HUES64 (cell line): Measurements from ENCODE around the gene PTPRH.

Source experiments
- H3K27ac ChIP-seq: 2 replicates; pipeline ENCODE4 v1.7.0; 2013; ENCODE audit warnings: low read depth, low read length, inconsistent platforms
- H3K27me3 ChIP-seq: 2 replicates; pipeline ENCODE4 v1.6.1; 2013; ENCODE audit warnings: mild to moderate bottlenecking, low read length; ENCODE audit not compliant: insufficient read depth
- H3K36me3 ChIP-seq: 2 replicates; pipeline ENCODE4 v1.6.1; 2013; ENCODE audit warnings: mild to moderate bottlenecking, low read length; ENCODE audit not compliant: insufficient read depth
- H3K4me1 ChIP-seq: 2 replicates; pipeline ENCODE4 v1.6.1; 2013; ENCODE audit warnings: mild to moderate bottlenecking, low read length, moderate library complexity; ENCODE audit not compliant: insufficient read depth
- H3K4me3 ChIP-seq: 2 replicates; pipeline ENCODE4 v1.5.1; 2013; ENCODE audit warnings: mild to moderate bottlenecking, low read length, moderate library complexity
- H3K9ac ChIP-seq: 2 replicates; pipeline ENCODE4 v1.6.1; 2013; ENCODE audit warnings: mild to moderate bottlenecking, low read depth, low read length
- H3K9me3 ChIP-seq: 2 replicates; pipeline ENCODE4 v1.6.1; 2013; ENCODE audit warnings: low read depth, low read length; ENCODE audit not compliant: insufficient read depth
- WGBS: fragments of 150-250, 120-280 bp; methylation state at CpG from one replicate; pipeline ENCODE4 v1.1.7; 2013; ENCODE audit warnings: missing lambda C conversion rate; 5-methylcytosine and 5-hydroxymethylcytosine counted together

Gene PTPRH

GRCh38 chr19:55244004-55244680, 34.8 kb upstream of the PTPRH start:
- no peaks in the 10 kb centered on the region for H3K27me3 ChIP-seq
- 95% methylated on average over 12 of the region's 12 CpGs for WGBS
- H3K4me3 ChIP-seq, result no peak overlapping the region
- H3K9me3 ChIP-seq, result no peaks in the 10 kb centered on the region
- no peak overlapping the region for H3K27ac ChIP-seq
- H3K4me1 ChIP-seq, result no peaks in the 10 kb centered on the region
- peaks cover 72% of the 10 kb centered on the region for H3K36me3 ChIP-seq
- H3K9ac ChIP-seq, result no peak overlapping the region

- Histone ChIP-seq H3K9me3 (no peaks in the 10 kb centered on the region), H3K4me3 (no peak overlapping the region), H3K27me3 (no peaks in the 10 kb centered on the region), H3K4me1 (no peaks in the 10 kb centered on the region), H3K36me3 (peaks cover 88% of the 10 kb centered on the region), H3K9ac (no peak overlapping the region), H3K27ac (no peak overlapping the region)
- WGBS, result 91% methylated on average over 7 of the region's 7 CpGs
Observed at GRCh38 chr19:55242517-55242916, 33.2 kb upstream of the PTPRH start.

- Histone ChIP-seq H3K9ac (no peak overlapping the region), H3K27me3 (no peaks in the 10 kb centered on the region), H3K4me3 (no peak overlapping the region), H3K36me3 (peaks cover 93% of the 10 kb centered on the region), H3K4me1 (no peaks in the 10 kb centered on the region), H3K27ac (no peak overlapping the region), H3K9me3 (no peaks in the 10 kb centered on the region)
- 96% methylated on average over 16 of the region's 16 CpGs for WGBS
Observed at GRCh38 chr19:55241935-55242464, 32.7 kb upstream of the PTPRH start.

GRCh38 chr19:55241143-55241934, 32.0 kb upstream of the PTPRH start:
- Histone ChIP-seq H3K9ac (no peak overlapping the region), H3K27me3 (no peaks in the 10 kb centered on the region), H3K9me3 (no peaks in the 10 kb centered on the region), H3K4me3 (no peak overlapping the region), H3K4me1 (no peaks in the 10 kb centered on the region), H3K27ac (no peak overlapping the region), H3K36me3 (peaks cover 94% of the 10 kb centered on the region)
- 96% methylated on average over 37 of the region's 37 CpGs for WGBS

GRCh38 chr19:55240713-55241020, 31.4 kb upstream of the PTPRH start:
- Histone ChIP-seq H3K4me3 (no peak overlapping the region), H3K9ac (no peak overlapping the region), H3K4me1 (no peaks in the 10 kb centered on the region), H3K36me3 (peaks cover 94% of the 10 kb centered on the region), H3K27ac (no peak overlapping the region), H3K9me3 (no peaks in the 10 kb centered on the region), H3K27me3 (no peaks in the 10 kb centered on the region)
- 93% methylated on average over 5 of the region's 6 CpGs for WGBS

- Histone ChIP-seq H3K27me3 (no peaks in the 10 kb centered on the region), H3K9me3 (no peaks in the 10 kb centered on the region), H3K4me3 (no peak overlapping the region), H3K27ac (no peak overlapping the region), H3K9ac (no peak overlapping the region), H3K36me3 (peaks cover 85% of the 10 kb centered on the region), H3K4me1 (no peaks in the 10 kb centered on the region)
- 96% methylated on average over 12 of the region's 12 CpGs for WGBS
Observed at GRCh38 chr19:55239004-55239403, 29.7 kb upstream of the PTPRH start.

GRCh38 chr19:55238030-55238429, 28.7 kb upstream of the PTPRH start:
- no peak overlapping the region for H3K4me3 ChIP-seq
- H3K9me3 ChIP-seq, result no peaks in the 10 kb centered on the region
- H3K4me1 ChIP-seq, result no peaks in the 10 kb centered on the region
- H3K9ac ChIP-seq, result no peak overlapping the region
- peaks cover 87% of the 10 kb centered on the region for H3K36me3 ChIP-seq
- no peak overlapping the region for H3K27ac ChIP-seq
- no peaks in the 10 kb centered on the region for H3K27me3 ChIP-seq
- WGBS, result 96% methylated on average over 8 of the region's 8 CpGs

GRCh38 chr19:55232986-55233385, 23.7 kb upstream of the PTPRH start:
- H3K4me3 ChIP-seq, result no peak overlapping the region
- H3K27me3 ChIP-seq, result no peaks in the 10 kb centered on the region
- H3K4me1 ChIP-seq, result no peaks in the 10 kb centered on the region
- H3K9ac ChIP-seq, result no peak overlapping the region
- no peaks in the 10 kb centered on the region for H3K9me3 ChIP-seq
- no peak overlapping the region for H3K27ac ChIP-seq
- peaks cover 76% of the 10 kb centered on the region for H3K36me3 ChIP-seq
- WGBS, result 94% methylated on average over 5 of the region's 5 CpGs

GRCh38 chr19:55232286-55232602, 22.9 kb upstream of the PTPRH start:
- H3K27ac ChIP-seq, result no peak overlapping the region
- no peak overlapping the region for H3K9ac ChIP-seq
- H3K36me3 ChIP-seq, result peaks cover 71% of the 10 kb centered on the region
- H3K27me3 ChIP-seq, result no peaks in the 10 kb centered on the region
- WGBS, result 94% methylated on average over 12 of the region's 12 CpGs
- H3K4me1 ChIP-seq, result no peaks in the 10 kb centered on the region
- H3K4me3 ChIP-seq, result no peak overlapping the region
- H3K9me3 ChIP-seq, result no peaks in the 10 kb centered on the region

GRCh38 chr19:55231391-55232285, 22.3 kb upstream of the PTPRH start:
- H3K27ac ChIP-seq, result no peak overlapping the region
- H3K27me3 ChIP-seq, result no peaks in the 10 kb centered on the region
- H3K4me3 ChIP-seq, result no peak overlapping the region
- peaks cover 65% of the 10 kb centered on the region for H3K36me3 ChIP-seq
- H3K9me3 ChIP-seq, result no peaks in the 10 kb centered on the region
- 93% methylated on average over 30 of the region's 30 CpGs for WGBS
- H3K4me1 ChIP-seq, result no peaks in the 10 kb centered on the region
- H3K9ac ChIP-seq, result no peak overlapping the region

- Histone ChIP-seq H3K4me3 (no peak overlapping the region), H3K36me3 (peaks cover 57% of the 10 kb centered on the region), H3K27ac (no peak overlapping the region), H3K4me1 (no peaks in the 10 kb centered on the region), H3K9me3 (no peaks in the 10 kb centered on the region), H3K9ac (no peak overlapping the region), H3K27me3 (no peaks in the 10 kb centered on the region)
- WGBS, result 96% methylated on average over 12 of the region's 13 CpGs
Observed at GRCh38 chr19:55230780-55231179, 21.5 kb upstream of the PTPRH start.
